ENCODE results near the gene RBMS3. TPM values are rescaled to one million over a fixed set of nuclear protein-coding genes. Genes with fewer than 3 reads are reported as not detected.

The RBMS3 gene
- total and polyA plus RNA-seq, 2 experiments from 2014 or later = 3.2 to 7.4 TPM

DNA sequence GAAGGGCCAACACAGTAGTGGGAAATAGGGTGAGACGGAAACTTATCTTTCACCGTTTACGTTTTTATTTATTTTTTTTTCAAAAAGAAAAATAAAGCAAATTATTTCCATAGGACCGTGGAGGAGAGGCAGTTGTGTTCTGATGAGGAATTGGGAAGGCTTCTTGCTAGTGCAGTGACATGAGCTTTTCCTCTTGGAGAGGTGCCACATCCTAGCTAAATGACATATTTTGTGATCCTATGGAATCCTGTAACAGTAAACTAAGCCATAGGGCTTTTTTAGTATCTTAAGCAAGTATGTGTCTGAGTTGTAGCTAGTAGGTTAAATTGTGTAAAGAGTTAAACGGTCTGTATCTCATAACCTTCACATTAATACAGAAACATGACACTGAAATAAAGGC lies 609.9 kb downstream of the RBMS3 start:
- Mint-ChIP-seq H3K4me1 (no peaks in the 10 kb centered on the region), H3K27ac (no peak overlapping the region), H3K27me3 (ENCODE audit: insufficient read depth, low read depth, poor library complexity) (no peaks in the 10 kb centered on the region), H3K9me3 (no peaks in the 10 kb centered on the region), H3K36me3 (ENCODE audit: low read depth) (no peaks in the 10 kb centered on the region), H3K4me3 (no peak overlapping the region)
- Histone ChIP-seq H3K4me1 (ENCODE audit: insufficient read depth) (no peaks in the 10 kb centered on the region), H3K4me3 (no peak overlapping the region), H3K9me2 (ENCODE audit: insufficient read depth) (no peaks in the 10 kb centered on the region), H4K20me1 (replicated peaks; ENCODE audit: insufficient read depth) (no peaks in the 10 kb centered on the region), H3K27ac (ENCODE audit: low read depth) (no peak overlapping the region), H3F3A (replicated peaks; ENCODE audit: low read depth) (no peaks in the 10 kb centered on the region), H3K27me3 (ENCODE audit: insufficient read depth) (no peaks in the 10 kb centered on the region), H2AFZ (no peak overlapping the region), H3K79me2 (replicated peaks; ENCODE audit: insufficient read depth) (no peaks in the 10 kb centered on the region), H3K4me2 (no peak overlapping the region), H3K36me3 (ENCODE audit: insufficient read depth) (no peaks in the 10 kb centered on the region)
- ATAC-seq = no peak
- TF ChIP-seq, protein P1, sequence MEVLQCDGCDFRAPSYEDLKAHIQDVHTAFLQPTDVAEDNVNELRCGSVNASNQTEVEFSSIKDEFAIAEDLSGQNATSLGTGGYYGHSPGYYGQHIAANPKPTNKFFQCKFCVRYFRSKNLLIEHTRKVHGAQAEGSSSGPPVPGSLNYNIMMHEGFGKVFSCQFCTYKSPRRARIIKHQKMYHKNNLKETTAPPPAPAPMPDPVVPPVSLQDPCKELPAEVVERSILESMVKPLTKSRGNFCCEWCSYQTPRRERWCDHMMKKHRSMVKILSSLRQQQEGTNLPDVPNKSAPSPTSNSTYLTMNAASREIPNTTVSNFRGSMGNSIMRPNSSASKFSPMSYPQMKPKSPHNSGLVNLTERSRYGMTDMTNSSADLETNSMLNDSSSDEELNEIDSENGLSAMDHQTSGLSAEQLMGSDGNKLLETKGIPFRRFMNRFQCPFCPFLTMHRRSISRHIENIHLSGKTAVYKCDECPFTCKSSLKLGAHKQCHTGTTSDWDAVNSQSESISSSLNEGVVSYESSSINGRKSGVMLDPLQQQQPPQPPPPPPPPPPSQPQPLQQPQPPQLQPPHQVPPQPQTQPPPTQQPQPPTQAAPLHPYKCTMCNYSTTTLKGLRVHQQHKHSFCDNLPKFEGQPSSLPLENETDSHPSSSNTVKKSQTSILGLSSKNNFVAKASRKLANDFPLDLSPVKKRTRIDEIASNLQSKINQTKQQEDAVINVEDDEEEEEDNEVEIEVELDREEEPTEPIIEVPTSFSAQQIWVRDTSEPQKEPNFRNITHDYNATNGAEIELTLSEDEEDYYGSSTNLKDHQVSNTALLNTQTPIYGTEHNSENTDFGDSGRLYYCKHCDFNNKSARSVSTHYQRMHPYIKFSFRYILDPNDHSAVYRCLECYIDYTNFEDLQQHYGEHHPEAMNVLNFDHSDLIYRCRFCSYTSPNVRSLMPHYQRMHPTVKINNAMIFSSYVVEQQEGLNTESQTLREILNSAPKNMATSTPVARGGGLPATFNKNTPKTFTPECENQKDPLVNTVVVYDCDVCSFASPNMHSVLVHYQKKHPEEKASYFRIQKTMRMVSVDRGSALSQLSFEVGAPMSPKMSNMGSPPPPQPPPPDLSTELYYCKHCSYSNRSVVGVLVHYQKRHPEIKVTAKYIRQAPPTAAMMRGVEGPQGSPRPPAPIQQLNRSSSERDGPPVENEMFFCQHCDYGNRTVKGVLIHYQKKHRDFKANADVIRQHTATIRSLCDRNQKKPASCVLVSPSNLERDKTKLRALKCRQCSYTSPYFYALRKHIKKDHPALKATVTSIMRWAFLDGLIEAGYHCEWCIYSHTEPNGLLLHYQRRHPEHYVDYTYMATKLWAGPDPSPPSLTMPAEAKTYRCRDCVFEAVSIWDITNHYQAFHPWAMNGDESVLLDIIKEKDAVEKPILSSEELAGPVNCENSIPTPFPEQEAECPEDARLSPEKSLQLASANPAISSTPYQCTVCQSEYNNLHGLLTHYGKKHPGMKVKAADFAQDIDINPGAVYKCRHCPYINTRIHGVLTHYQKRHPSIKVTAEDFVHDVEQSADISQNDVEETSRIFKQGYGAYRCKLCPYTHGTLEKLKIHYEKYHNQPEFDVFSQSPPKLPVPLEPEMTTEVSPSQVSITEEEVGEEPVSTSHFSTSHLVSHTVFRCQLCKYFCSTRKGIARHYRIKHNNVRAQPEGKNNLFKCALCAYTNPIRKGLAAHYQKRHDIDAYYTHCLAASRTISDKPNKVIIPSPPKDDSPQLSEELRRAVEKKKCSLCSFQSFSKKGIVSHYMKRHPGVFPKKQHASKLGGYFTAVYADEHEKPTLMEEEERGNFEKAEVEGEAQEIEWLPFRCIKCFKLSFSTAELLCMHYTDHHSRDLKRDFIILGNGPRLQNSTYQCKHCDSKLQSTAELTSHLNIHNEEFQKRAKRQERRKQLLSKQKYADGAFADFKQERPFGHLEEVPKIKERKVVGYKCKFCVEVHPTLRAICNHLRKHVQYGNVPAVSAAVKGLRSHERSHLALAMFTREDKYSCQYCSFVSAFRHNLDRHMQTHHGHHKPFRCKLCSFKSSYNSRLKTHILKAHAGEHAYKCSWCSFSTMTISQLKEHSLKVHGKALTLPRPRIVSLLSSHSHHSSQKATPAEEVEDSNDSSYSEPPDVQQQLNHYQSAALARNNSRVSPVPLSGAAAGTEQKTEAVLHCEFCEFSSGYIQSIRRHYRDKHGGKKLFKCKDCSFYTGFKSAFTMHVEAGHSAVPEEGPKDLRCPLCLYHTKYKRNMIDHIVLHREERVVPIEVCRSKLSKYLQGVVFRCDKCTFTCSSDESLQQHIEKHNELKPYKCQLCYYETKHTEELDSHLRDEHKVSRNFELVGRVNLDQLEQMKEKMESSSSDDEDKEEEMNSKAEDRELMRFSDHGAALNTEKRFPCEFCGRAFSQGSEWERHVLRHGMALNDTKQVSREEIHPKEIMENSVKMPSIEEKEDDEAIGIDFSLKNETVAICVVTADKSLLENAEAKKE (CRISPR knock-in tag; IDR thresholded peaks at IDR 0.05) = no peak
- TF ChIP-seq ZNF114 (CRISPR knock-in tag; IDR thresholded peaks at IDR 0.05) = no peak
- TF ChIP-seq POLR2AphosphoS5 (IDR thresholded peaks at IDR 0.05; ENCODE audit: low read depth) = no peak
- TF ChIP-seq, protein P2, sequence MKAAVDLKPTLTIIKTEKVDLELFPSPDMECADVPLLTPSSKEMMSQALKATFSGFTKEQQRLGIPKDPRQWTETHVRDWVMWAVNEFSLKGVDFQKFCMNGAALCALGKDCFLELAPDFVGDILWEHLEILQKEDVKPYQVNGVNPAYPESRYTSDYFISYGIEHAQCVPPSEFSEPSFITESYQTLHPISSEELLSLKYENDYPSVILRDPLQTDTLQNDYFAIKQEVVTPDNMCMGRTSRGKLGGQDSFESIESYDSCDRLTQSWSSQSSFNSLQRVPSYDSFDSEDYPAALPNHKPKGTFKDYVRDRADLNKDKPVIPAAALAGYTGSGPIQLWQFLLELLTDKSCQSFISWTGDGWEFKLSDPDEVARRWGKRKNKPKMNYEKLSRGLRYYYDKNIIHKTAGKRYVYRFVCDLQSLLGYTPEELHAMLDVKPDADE (IDR thresholded peaks at IDR 0.05) = no peak
- TF ChIP-seq NANOG (IDR thresholded peaks at IDR 0.05; ENCODE audit: borderline replicate concordance) = no peak
- no peak for TF ChIP-seq CREB1 (CRISPR knock-in tag; IDR thresholded peaks at IDR 0.05; ENCODE audit: low read depth)
- TF ChIP-seq EZH2phosphoT487 (IDR thresholded peaks at IDR 0.05; ENCODE audit: unreplicated experiment) = no peak
- no peak for TF ChIP-seq EZH2 (IDR thresholded peaks at IDR 0.05; ENCODE audit: low read depth, unreplicated experiment)
- TF ChIP-seq ZNF331 (CRISPR knock-in tag; IDR thresholded peaks at IDR 0.05; ENCODE audit: low read depth) = no peak
- no peak for DNase-seq (ENCODE audit: low spot score)
